Nucleus accumbens (tissue), 56 donors: ENCODE results near the gene ABCC1.
A peak's percentile ranks its signal among the peaks of the same experiment; 100 is the strongest.

Experiments used
- DNase-seq, 56 donors: peaks; one replicate each; lab custom pipeline; 2025; lab: John Stamatoyannopoulos, UW

ABCC1 gene

GRCh38 chr16:16037970-16038369 is 88.6 kb downstream of the ABCC1 start:
- no peak for DNase-seq

- DNase-seq: no peak
These were observed 89.5 kb downstream of the ABCC1 start for GRCh38 chr16:16038950-16039349.

GRCh38 chr16:16041196-16041892 is 91.9 kb downstream of the ABCC1 start:
- DNase-seq: no peak

GRCh38 chr16:16042076-16042475 is 92.7 kb downstream of the ABCC1 start:
- DNase-seq: no peak

GRCh38 chr16:16045296-16045695 is 95.9 kb downstream of the ABCC1 start:
- DNase-seq: no peak

- no peak for DNase-seq
These were observed 96.5 kb downstream of the ABCC1 start for GRCh38 chr16:16045879-16046278.

GRCh38 chr16:16047761-16048160 is 98.3 kb downstream of the ABCC1 start:
- no peak for DNase-seq

GRCh38 chr16:16048904-16049582 is 99.6 kb downstream of the ABCC1 start:
- DNase-seq: peak in 1 of 56 donors; percentile 3

- no peak for DNase-seq
These were observed 100.7 kb downstream of the ABCC1 start for GRCh38 chr16:16050106-16050505.

- DNase-seq: no peak
These were observed 101.7 kb downstream of the ABCC1 start for GRCh38 chr16:16051132-16051531.

GRCh38 chr16:16052916-16053315 is 103.5 kb downstream of the ABCC1 start:
- DNase-seq: no peak

- DNase-seq: no peak
These were observed 107.7 kb downstream of the ABCC1 start for GRCh38 chr16:16057102-16057501.

- no peak for DNase-seq
These were observed 109.7 kb downstream of the ABCC1 start for GRCh38 chr16:16059160-16059559.

GRCh38 chr16:16059895-16060590 is 110.6 kb downstream of the ABCC1 start:
- no peak for DNase-seq

GRCh38 chr16:16062023-16062937 is 112.9 kb downstream of the ABCC1 start:
- no peak for DNase-seq

GRCh38 chr16:16063683-16064082 is 114.3 kb downstream of the ABCC1 start:
- DNase-seq: no peak

- DNase-seq: no peak
These were observed 115.5 kb downstream of the ABCC1 start for GRCh38 chr16:16064874-16065384.

- DNase-seq: no peak
These were observed 117.7 kb downstream of the ABCC1 start for GRCh38 chr16:16067127-16067526.

- no peak for DNase-seq
These were observed 122.3 kb downstream of the ABCC1 start for GRCh38 chr16:16071631-16072244.

GRCh38 chr16:16073001-16073545 is 123.7 kb downstream of the ABCC1 start:
- no peak for DNase-seq
